Fibroblast of peridontal ligament (primary cell): ENCODE measurements around the gene CRADD.
"Not testable (repeated sequence)": the region's sequence is repeated elsewhere in the genome, so short reads cannot be mapped to it uniquely, and the experiment has no call there.

Source experiments
- DNase-seq: peaks from one replicate; pipeline ENCODE4 v3.0.0-alpha.2; 2010; ENCODE audit errors: extremely low read depth

The CRADD gene

GRCh38 chr12:93706824-93707223, 29.6 kb downstream of the CRADD start:
- peak; percentile 34 for DNase-seq

- DNase-seq: no peak
These were observed 30.7 kb downstream of the CRADD start for GRCh38 chr12:93707836-93708235.

- no peak for DNase-seq
These were observed 31.8 kb downstream of the CRADD start for GRCh38 chr12:93708952-93709351.

- no peak for DNase-seq
These were observed 32.2 kb downstream of the CRADD start for GRCh38 chr12:93709386-93709785.

- DNase-seq: no peak
These were observed 33.4 kb downstream of the CRADD start for GRCh38 chr12:93710574-93710926.

GRCh38 chr12:93711502-93711901, 34.3 kb downstream of the CRADD start:
- not testable (repeated sequence) for DNase-seq

GRCh38 chr12:93712200-93712599, 35.0 kb downstream of the CRADD start:
- DNase-seq: peak; percentile 26

- DNase-seq: no peak
These were observed 35.9 kb downstream of the CRADD start for GRCh38 chr12:93713060-93713459.

- DNase-seq: no peak
These were observed 36.6 kb downstream of the CRADD start for GRCh38 chr12:93713800-93714199.

GRCh38 chr12:93714382-93714781, 37.2 kb downstream of the CRADD start:
- peak; percentile 34 for DNase-seq

GRCh38 chr12:93719710-93720109, 42.5 kb downstream of the CRADD start:
- no peak for DNase-seq

GRCh38 chr12:93720559-93720958, 43.4 kb downstream of the CRADD start:
- no peak for DNase-seq

- no peak for DNase-seq
These were observed 45.0 kb downstream of the CRADD start for GRCh38 chr12:93722179-93722578.

- DNase-seq: peak; percentile 38
These were observed 45.8 kb downstream of the CRADD start for GRCh38 chr12:93722835-93723567.

- DNase-seq: no peak
These were observed 46.4 kb downstream of the CRADD start for GRCh38 chr12:93723568-93723930.

- no peak for DNase-seq
These were observed 48.4 kb downstream of the CRADD start for GRCh38 chr12:93725531-93725930.

GRCh38 chr12:93727195-93727811, 50.1 kb downstream of the CRADD start:
- DNase-seq: no peak

GRCh38 chr12:93727911-93728310, 50.7 kb downstream of the CRADD start:
- no peak for DNase-seq

- no peak for DNase-seq
These were observed 52.8 kb downstream of the CRADD start for GRCh38 chr12:93729934-93730333.

GRCh38 chr12:93733358-93733757, 56.2 kb downstream of the CRADD start:
- DNase-seq: no peak

GRCh38 chr12:93733928-93734327, 56.8 kb downstream of the CRADD start:
- DNase-seq: no peak

- DNase-seq: no peak
These were observed 57.6 kb downstream of the CRADD start for GRCh38 chr12:93734784-93735183.

GRCh38 chr12:93736640-93737178, 59.5 kb downstream of the CRADD start:
- DNase-seq: no peak
